HEK293 (cell line): ENCODE results near the gene KLHL18.

Source experiments
- CTCF ChIA-PET: fragments of 350-600 bp; formaldehyde crosslinking; extraction: SDS; loops from one replicate; lab custom pipeline; 2021; ENCODE audit warnings: antibody characterized with exemption; lab: Yijun Ruan, JAX
- POLR2A ChIA-PET: fragments of 300-600 bp; formaldehyde crosslinking; extraction: SDS; loops from one replicate; lab custom pipeline; 2020; ENCODE audit warnings: antibody characterized with exemption, inconsistent platforms; lab: Yijun Ruan, JAX
- H3K27ac ChIP-seq: fragments of 200-500 bp; sonication (Bioruptor generic); 2 replicates; pipeline ENCODE4 v1.5.1; 2014; ENCODE audit warnings: low read depth, low read length, control low read depth, inconsistent platforms; ENCODE audit errors: extremely low read depth
- H3K36me3 ChIP-seq, 2 experiments: fragments of 200-500 bp in 1 of 2; sonication (Bioruptor generic) in 1 of 2; 1 replicate in 1 of 2; 2 replicates in 1 of 2; pipeline ENCODE4 v1.5.1; 2014 to 2017; ENCODE audit warnings: inconsistent platforms in 2 of 2, low read length in 2 of 2; ENCODE audit not compliant: control insufficient read depth in 2 of 2, insufficient read depth in 1 of 2
- H3K4me1 ChIP-seq: fragments of 200-500 bp; sonication (Bioruptor generic); 2 replicates; pipeline ENCODE4 v1.5.1; 2014; ENCODE audit warnings: mild to moderate bottlenecking, low read length, inconsistent platforms; ENCODE audit not compliant: control insufficient read depth, insufficient read depth
- H3K4me3 ChIP-seq: 2 replicates; pipeline ENCODE4 v1.5.1; 2011; ENCODE audit warnings: low read depth, mild to moderate bottlenecking, control low read depth, low read length, moderate library complexity
- H3K9me3 ChIP-seq: fragments of 200-500 bp; sonication (Bioruptor generic); 2 replicates; pipeline ENCODE4 v1.5.1; 2014; ENCODE audit warnings: low read depth, low read length, inconsistent platforms; ENCODE audit not compliant: control insufficient read depth, insufficient read depth
- GLI2 ChIP-seq: fragments of 450-650 bp; formaldehyde crosslinking; IDR thresholded peaks from 2 replicates; pipeline ENCODE4; 2017; ENCODE audit warnings: missing biosample characterization, missing genetic modification characterization, low read depth, borderline replicate concordance
- KLF1 ChIP-seq: fragments of 450-650 bp; formaldehyde crosslinking; IDR thresholded peaks from 2 replicates; pipeline ENCODE4 v1.5.1; 2016; ENCODE audit warnings: missing biosample characterization, missing genetic modification characterization
- YY2 ChIP-seq: fragments of 450-650 bp; formaldehyde crosslinking; IDR thresholded peaks from 2 replicates; pipeline ENCODE4 v1.5.1; 2016; ENCODE audit warnings: missing biosample characterization, missing genetic modification characterization
- ZBTB20 ChIP-seq: fragments of 450-650 bp; formaldehyde crosslinking; IDR thresholded peaks from 2 replicates; pipeline ENCODE4 v1.5.1; 2016; ENCODE audit warnings: missing biosample characterization, missing genetic modification characterization
- ZFP37 ChIP-seq: fragments of 450-650 bp; formaldehyde crosslinking; IDR thresholded peaks from 2 replicates; pipeline ENCODE4 v1.5.1; 2016; ENCODE audit warnings: missing biosample characterization, missing genetic modification characterization
- ZNF112 ChIP-seq: fragments of 450-650 bp; formaldehyde crosslinking; IDR thresholded peaks from 2 replicates; pipeline ENCODE4 v1.5.0; 2017; ENCODE audit warnings: missing biosample characterization, missing genetic modification characterization
- ZNF146 ChIP-seq: fragments of 450-650 bp; formaldehyde crosslinking; IDR thresholded peaks from 2 replicates; pipeline ENCODE4 v1.5.1; 2016; ENCODE audit warnings: missing biosample characterization, missing genetic modification characterization
- ZNF391 ChIP-seq: fragments of 450-650 bp; formaldehyde crosslinking; IDR thresholded peaks from 2 replicates; pipeline ENCODE4 v1.5.1; 2016; ENCODE audit warnings: low read depth, missing biosample characterization, missing genetic modification characterization, borderline replicate concordance
- ZNF558 ChIP-seq: fragments of 450-650 bp; formaldehyde crosslinking; IDR thresholded peaks from 2 replicates; pipeline ENCODE4 v1.5.1; 2016; ENCODE audit warnings: missing biosample characterization, missing genetic modification characterization
- ZNF626 ChIP-seq: fragments of 450-650 bp; sonication (Bioruptor Pico); formaldehyde crosslinking; IDR thresholded peaks from 2 replicates; pipeline ENCODE4 v1.5.1; 2018; ENCODE audit warnings: missing biosample characterization, missing genetic modification characterization, inconsistent platforms
- ZNF830 ChIP-seq: fragments of 450-650 bp; IDR thresholded peaks from 2 replicates; pipeline ENCODE4 v1.5.0; 2018; ENCODE audit warnings: missing biosample characterization, missing genetic modification characterization, low read depth, mild to moderate bottlenecking, moderate library complexity
- ZSCAN30 ChIP-seq: fragments of 450-650 bp; IDR thresholded peaks from 2 replicates; pipeline ENCODE4 v1.5.1; 2018; ENCODE audit warnings: missing biosample characterization, mild to moderate bottlenecking, missing genetic modification characterization, moderate library complexity
- TF ChIP-seq, protein P1 (sequence below): IDR thresholded peaks from 2 replicates; pipeline ENCODE4 v1.6.1; 2011; ENCODE audit warnings: mild to moderate bottlenecking, low read depth, low read length, borderline replicate concordance
- TF ChIP-seq, protein P2 (sequence below): fragments of 450-650 bp; formaldehyde crosslinking; conservative IDR thresholded peaks from 2 replicates; pipeline ENCODE4 v1.5.1; 2016; ENCODE audit warnings: low read depth, missing biosample characterization, missing genetic modification characterization
- TF ChIP-seq, protein P3 (sequence below): fragments of 450-650 bp; formaldehyde crosslinking; IDR thresholded peaks from 2 replicates; pipeline ENCODE4 v1.5.1; 2017; ENCODE audit warnings: missing biosample characterization, missing genetic modification characterization
- TF ChIP-seq, protein P4 (sequence below): fragments of 450-650 bp; formaldehyde crosslinking; IDR thresholded peaks from 2 replicates; pipeline ENCODE4 v1.5.1; 2016; ENCODE audit warnings: missing biosample characterization, missing genetic modification characterization

The KLHL18 gene

DNA sequence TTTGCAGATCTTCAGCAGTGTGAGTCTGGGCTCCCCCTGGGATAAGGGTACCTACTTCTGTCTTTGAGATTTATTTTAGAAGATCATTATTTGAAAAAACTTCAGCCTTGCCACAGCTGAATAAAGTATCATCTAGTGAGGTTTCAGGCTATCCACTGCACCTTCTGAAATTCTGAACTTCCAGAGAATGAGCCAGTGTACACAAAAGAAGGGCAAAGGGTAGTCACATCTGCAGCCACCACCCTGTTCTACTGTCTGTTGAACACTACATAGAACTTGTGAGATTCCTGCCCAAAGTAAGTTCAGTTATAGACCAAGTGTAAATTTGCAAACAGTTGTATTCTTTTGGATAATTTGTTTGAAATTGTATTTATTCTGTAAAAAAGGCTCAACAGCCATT lies 60.1 kb downstream of the KLHL18 start:
- H3K36me3 ChIP-seq: peaks cover 0 to 76% of the 10 kb centered on the region in 2 experiments; a peak in 2 of 3 replicates

DNA sequence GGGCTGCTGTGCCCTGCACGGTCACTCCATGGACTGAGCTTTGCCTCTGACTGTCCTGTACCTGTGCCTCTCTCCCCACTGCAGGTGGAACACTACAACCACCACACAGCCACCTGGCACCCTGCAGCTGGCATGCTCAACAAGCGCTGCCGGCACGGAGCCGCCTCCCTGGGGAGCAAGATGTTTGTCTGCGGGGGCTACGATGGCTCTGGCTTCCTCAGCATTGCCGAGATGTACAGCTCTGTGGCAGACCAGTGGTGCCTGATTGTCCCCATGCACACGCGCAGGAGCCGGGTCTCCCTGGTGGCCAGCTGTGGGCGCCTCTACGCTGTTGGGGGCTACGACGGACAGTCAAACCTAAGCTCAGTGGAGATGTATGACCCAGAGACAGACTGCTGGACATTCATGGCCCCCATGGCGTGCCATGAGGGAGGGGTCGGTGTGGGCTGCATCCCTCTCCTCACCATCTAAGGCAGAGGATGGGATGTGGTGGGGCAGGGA lies 60.8 kb downstream of the KLHL18 start:
- TF ChIP-seq GLI2 (no peak), ZNF391 (tag by site-specific recombination) (no peak)
- TF ChIP-seq, protein P1, sequence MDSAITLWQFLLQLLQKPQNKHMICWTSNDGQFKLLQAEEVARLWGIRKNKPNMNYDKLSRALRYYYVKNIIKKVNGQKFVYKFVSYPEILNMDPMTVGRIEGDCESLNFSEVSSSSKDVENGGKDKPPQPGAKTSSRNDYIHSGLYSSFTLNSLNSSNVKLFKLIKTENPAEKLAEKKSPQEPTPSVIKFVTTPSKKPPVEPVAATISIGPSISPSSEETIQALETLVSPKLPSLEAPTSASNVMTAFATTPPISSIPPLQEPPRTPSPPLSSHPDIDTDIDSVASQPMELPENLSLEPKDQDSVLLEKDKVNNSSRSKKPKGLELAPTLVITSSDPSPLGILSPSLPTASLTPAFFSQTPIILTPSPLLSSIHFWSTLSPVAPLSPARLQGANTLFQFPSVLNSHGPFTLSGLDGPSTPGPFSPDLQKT: no peak
- ChIA-PET CTCF (no interaction called here), POLR2A (no interaction called here)
- Histone ChIP-seq H3K36me3 (peaks cover 0 to 69% of the 10 kb centered on the region in 2 experiments; a peak in 2 of 3 replicates), H3K27ac (no peak overlapping the region), H3K9me3 (no peaks in the 10 kb centered on the region), H3K4me1 (no peaks in the 10 kb centered on the region), H3K4me3 (no peak overlapping the region)

More for the DNA sequence above, 60.1 kb downstream of the KLHL18 start:
- ChIA-PET CTCF (no interaction called here), POLR2A (no interaction called here)
- H3K9me3 ChIP-seq: no peaks in the 10 kb centered on the region
- no peak overlapping the region for H3K27ac ChIP-seq
- H3K4me3 ChIP-seq: no peak overlapping the region
- no peaks in the 10 kb centered on the region for H3K4me1 ChIP-seq
- no peak for TF ChIP-seq ZBTB20
- TF ChIP-seq ZNF626 (tag by site-specific recombination): no peak
- TF ChIP-seq, protein P2, sequence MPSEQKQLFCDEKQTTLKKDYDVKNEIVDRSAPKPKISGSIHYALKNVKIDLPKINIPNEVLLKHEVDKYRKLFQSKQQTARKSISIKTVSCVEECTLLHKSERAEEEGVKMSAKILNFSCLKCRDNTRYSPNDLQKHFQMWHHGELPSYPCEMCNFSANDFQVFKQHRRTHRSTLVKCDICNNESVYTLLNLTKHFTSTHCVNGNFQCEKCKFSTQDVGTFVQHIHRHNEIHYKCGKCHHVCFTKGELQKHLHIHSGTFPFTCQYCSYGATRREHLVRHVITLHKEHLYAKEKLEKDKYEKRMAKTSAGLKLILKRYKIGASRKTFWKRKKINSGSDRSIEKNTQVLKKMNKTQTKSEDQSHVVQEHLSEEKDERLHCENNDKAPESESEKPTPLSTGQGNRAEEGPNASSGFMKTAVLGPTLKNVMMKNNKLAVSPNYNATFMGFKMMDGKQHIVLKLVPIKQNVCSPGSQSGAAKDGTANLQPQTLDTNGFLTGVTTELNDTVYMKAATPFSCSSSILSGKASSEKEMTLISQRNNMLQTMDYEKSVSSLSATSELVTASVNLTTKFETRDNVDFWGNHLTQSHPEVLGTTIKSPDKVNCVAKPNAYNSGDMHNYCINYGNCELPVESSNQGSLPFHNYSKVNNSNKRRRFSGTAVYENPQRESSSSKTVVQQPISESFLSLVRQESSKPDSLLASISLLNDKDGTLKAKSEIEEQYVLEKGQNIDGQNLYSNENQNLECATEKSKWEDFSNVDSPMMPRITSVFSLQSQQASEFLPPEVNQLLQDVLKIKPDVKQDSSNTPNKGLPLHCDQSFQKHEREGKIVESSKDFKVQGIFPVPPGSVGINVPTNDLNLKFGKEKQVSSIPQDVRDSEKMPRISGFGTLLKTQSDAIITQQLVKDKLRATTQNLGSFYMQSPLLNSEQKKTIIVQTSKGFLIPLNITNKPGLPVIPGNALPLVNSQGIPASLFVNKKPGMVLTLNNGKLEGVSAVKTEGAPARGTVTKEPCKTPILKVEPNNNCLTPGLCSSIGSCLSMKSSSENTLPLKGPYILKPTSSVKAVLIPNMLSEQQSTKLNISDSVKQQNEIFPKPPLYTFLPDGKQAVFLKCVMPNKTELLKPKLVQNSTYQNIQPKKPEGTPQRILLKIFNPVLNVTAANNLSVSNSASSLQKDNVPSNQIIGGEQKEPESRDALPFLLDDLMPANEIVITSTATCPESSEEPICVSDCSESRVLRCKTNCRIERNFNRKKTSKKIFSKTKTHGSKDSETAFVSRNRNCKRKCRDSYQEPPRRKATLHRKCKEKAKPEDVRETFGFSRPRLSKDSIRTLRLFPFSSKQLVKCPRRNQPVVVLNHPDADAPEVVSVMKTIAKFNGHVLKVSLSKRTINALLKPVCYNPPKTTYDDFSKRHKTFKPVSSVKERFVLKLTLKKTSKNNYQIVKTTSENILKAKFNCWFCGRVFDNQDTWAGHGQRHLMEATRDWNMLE: no peak
- TF ChIP-seq, protein P3, sequence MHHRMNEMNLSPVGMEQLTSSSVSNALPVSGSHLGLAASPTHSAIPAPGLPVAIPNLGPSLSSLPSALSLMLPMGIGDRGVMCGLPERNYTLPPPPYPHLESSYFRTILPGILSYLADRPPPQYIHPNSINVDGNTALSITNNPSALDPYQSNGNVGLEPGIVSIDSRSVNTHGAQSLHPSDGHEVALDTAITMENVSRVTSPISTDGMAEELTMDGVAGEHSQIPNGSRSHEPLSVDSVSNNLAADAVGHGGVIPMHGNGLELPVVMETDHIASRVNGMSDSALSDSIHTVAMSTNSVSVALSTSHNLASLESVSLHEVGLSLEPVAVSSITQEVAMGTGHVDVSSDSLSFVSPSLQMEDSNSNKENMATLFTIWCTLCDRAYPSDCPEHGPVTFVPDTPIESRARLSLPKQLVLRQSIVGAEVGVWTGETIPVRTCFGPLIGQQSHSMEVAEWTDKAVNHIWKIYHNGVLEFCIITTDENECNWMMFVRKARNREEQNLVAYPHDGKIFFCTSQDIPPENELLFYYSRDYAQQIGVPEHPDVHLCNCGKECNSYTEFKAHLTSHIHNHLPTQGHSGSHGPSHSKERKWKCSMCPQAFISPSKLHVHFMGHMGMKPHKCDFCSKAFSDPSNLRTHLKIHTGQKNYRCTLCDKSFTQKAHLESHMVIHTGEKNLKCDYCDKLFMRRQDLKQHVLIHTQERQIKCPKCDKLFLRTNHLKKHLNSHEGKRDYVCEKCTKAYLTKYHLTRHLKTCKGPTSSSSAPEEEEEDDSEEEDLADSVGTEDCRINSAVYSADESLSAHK: no peak
- no peak for TF ChIP-seq ZNF146 (tag by site-specific recombination)
- no peak for TF ChIP-seq KLF1 (tag by site-specific recombination)
- no peak for TF ChIP-seq YY2
- no peak for TF ChIP-seq ZNF558 (tag by site-specific recombination)
- TF ChIP-seq ZNF830: no peak
- no peak for TF ChIP-seq ZSCAN30 (tag by site-specific recombination)
- TF ChIP-seq ZNF112: no peak
- TF ChIP-seq ZFP37 (tag by site-specific recombination): no peak
- TF ChIP-seq, protein P4, sequence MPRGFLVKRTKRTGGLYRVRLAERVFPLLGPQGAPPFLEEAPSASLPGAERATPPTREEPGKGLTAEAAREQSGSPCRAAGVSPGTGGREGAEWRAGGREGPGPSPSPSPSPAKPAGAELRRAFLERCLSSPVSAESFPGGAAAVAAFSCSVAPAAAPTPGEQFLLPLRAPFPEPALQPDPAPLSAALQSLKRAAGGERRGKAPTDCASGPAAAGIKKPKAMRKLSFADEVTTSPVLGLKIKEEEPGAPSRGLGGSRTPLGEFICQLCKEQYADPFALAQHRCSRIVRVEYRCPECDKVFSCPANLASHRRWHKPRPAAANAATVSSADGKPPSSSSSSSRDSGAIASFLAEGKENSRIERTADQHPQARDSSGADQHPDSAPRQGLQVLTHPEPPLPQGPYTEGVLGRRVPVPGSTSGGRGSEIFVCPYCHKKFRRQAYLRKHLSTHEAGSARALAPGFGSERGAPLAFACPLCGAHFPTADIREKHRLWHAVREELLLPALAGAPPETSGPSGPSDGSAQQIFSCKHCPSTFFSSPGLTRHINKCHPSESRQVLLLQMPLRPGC: no peak
